HCT116 (cell line): Measurements from ENCODE around the gene ACY1. TPM values are rescaled to one million over a fixed set of nuclear protein-coding genes. Genes with fewer than 3 reads are reported as not detected.
A peak's percentile ranks its signal among the peaks of the same experiment; 100 is the strongest.

Source experiments
- ATAC-seq: fragments of 200-7000 bp; cut with Tn5 transposase; 2 replicates; pipeline ENCODE4 v1.9.1; 2020; ENCODE audit warnings: mild to moderate bottlenecking, moderate library complexity
- BruUV-seq: library from RNA; stranded (reverse); fragments of 400-500 nt; replicated peaks from 2 replicates; lab custom pipeline; 2021; lab: Mats Ljungman, UMichigan
- CTCF ChIA-PET: fragments of 300-600 bp; sonication (Branson Sonifier 250); formaldehyde crosslinking; loops from one replicate; lab custom pipeline; 2021; ENCODE audit warnings: antibody characterized with exemption; lab: Charles Lee
- POLR2A ChIA-PET: fragments of 300-600, 350-600 bp; sonication (Branson Sonifier 250); formaldehyde crosslinking; loops from one replicate; lab custom pipeline; 2021; ENCODE audit warnings: antibody characterized with exemption; lab: Charles Lee
- RAD21 ChIA-PET, 2 experiments: fragments of 300-600 bp; sonication (Branson Sonifier 250); formaldehyde crosslinking; loops; one replicate each; lab custom pipeline; 2023; ENCODE audit warnings: low total read pairs in 2 of 2; ENCODE audit not compliant: uncharacterized antibody in 2 of 2, unreplicated experiment in 2 of 2, low non-redundant PET in 1 of 2; lab: Charles Lee
- DNase-seq: peaks from one replicate; pipeline ENCODE4 v3.0.0-alpha.2; 2010; ENCODE audit warnings: low read depth, low spot score
- H2AFZ ChIP-seq: fragments of 200-600 bp; shearing (Covaris generic), sonication (generic); 2 replicates; pipeline ENCODE4 v1.6.1; 2017; ENCODE audit warnings: low read depth, mixed run types, mixed read lengths, antibody characterized with exemption, low read length; ENCODE audit not compliant: poor library complexity, severe bottlenecking
- H3K27ac ChIP-seq: 2 replicates; pipeline ENCODE4 v1.5.1; 2012; ENCODE audit warnings: low read depth, low read length
- H3K27me3 ChIP-seq: fragments of 200-600 bp; sonication (generic); 2 replicates; pipeline ENCODE4 v1.6.1; 2016; ENCODE audit warnings: mixed run types, low read length, mixed read lengths; ENCODE audit not compliant: insufficient read depth
- H3K36me3 ChIP-seq, 2 experiments: fragments of 200-500 bp in 1 of 2; fragments of 200-600 bp in 1 of 2; sonication (Bioruptor generic) in 1 of 2; sonication (generic) in 1 of 2; 2 replicates each; pipeline versions ENCODE4 v1.5.1 to v1.6.1; 2014 to 2016; ENCODE audit warnings: low read length in 2 of 2, inconsistent platforms in 1 of 2, mixed read lengths in 1 of 2, mixed run types in 1 of 2; ENCODE audit not compliant: insufficient read depth in 2 of 2, control insufficient read depth in 1 of 2
- H3K4me1 ChIP-seq, 2 experiments: fragments of 200-600 bp in 1 of 2; sonication (generic) in 1 of 2; 2 replicates each; pipeline versions ENCODE4 v1.5.1 to v1.6.1; 2012 to 2017; ENCODE audit warnings: low read length in 2 of 2, inconsistent platforms in 1 of 2, mild to moderate bottlenecking in 1 of 2, mixed read lengths in 1 of 2, mixed run types in 1 of 2, moderate library complexity in 1 of 2; ENCODE audit not compliant: insufficient read depth in 2 of 2, control insufficient read depth in 1 of 2
- H3K4me2 ChIP-seq: fragments of 200-600 bp; sonication (generic); 2 replicates; pipeline ENCODE4 v1.6.1; 2017; ENCODE audit warnings: mixed run types, low read length, mixed read lengths
- H3K4me3 ChIP-seq, 2 experiments: fragments of 200-600 bp in 1 of 2; sonication (generic) in 1 of 2; replicated peaks in 1 of 2; 2 replicates each; pipeline ENCODE4 v1.5.1; 2011 to 2016; ENCODE audit warnings: low read length in 2 of 2, control low read depth in 1 of 2, low read depth in 1 of 2, mild to moderate bottlenecking in 1 of 2, mixed read lengths in 1 of 2, mixed run types in 1 of 2
- H3K79me2 ChIP-seq: fragments of 200-600 bp; sonication (generic); 2 replicates; pipeline ENCODE4 v1.6.1; 2017; ENCODE audit warnings: mild to moderate bottlenecking, mixed run types, low read length, moderate library complexity, mixed read lengths; ENCODE audit not compliant: insufficient read depth
- H3K9ac ChIP-seq: fragments of 200-600 bp; sonication (generic); 2 replicates; pipeline ENCODE4 v1.6.1; 2016; ENCODE audit warnings: low read length, mixed read lengths
- H3K9me2 ChIP-seq: fragments of 200-600 bp; sonication (generic), shearing (Covaris generic); 2 replicates; pipeline ENCODE4 v1.6.1; 2017; ENCODE audit warnings: mixed run types, mild to moderate bottlenecking, moderate library complexity; ENCODE audit not compliant: insufficient read depth
- H3K9me3 ChIP-seq, 2 experiments: fragments of 200-500 bp in 1 of 2; fragments of 200-600 bp in 1 of 2; sonication (Bioruptor generic) in 1 of 2; sonication (generic) in 1 of 2; 2 replicates each; pipeline ENCODE4 v1.6.1; 2014 to 2017; ENCODE audit warnings: low read length in 2 of 2, mixed read lengths in 2 of 2, inconsistent platforms in 1 of 2, low read depth in 1 of 2, mild to moderate bottlenecking in 1 of 2, mixed run types in 1 of 2, moderate library complexity in 1 of 2; ENCODE audit not compliant: control insufficient read depth in 1 of 2, insufficient read depth in 1 of 2
- H4K20me1 ChIP-seq: fragments of 200-600 bp; sonication (generic), shearing (Covaris generic); 2 replicates; pipeline ENCODE4 v1.6.1; 2017; ENCODE audit warnings: mixed run types, mild to moderate bottlenecking, moderate library complexity; ENCODE audit not compliant: insufficient read depth
- ATF3 ChIP-seq: IDR thresholded peaks from 2 replicates; pipeline ENCODE4 v1.6.1; 2012
- CBX3 ChIP-seq: IDR thresholded peaks from 2 replicates; pipeline ENCODE4 v1.6.1; 2012; ENCODE audit warnings: low read depth
- CEBPB ChIP-seq: IDR thresholded peaks from 2 replicates; pipeline ENCODE4 v1.6.1; 2012; ENCODE audit warnings: low read depth
- ELF1 ChIP-seq: IDR thresholded peaks from 2 replicates; pipeline ENCODE4 v1.6.1; 2012; ENCODE audit warnings: low read depth, borderline replicate concordance
- EZH2 ChIP-seq: fragments of 200-600 bp; sonication (generic); IDR thresholded peaks from 2 replicates; pipeline ENCODE4 v1.6.1; 2017; ENCODE audit warnings: antibody characterized with exemption, mixed run types
- FOSL1 ChIP-seq: IDR thresholded peaks from 2 replicates; pipeline ENCODE4 v1.6.1; 2012; ENCODE audit warnings: low read depth
- JUND ChIP-seq: IDR thresholded peaks from 2 replicates; pipeline ENCODE4 v1.6.1; 2012
- MAX ChIP-seq: IDR thresholded peaks from 2 replicates; pipeline ENCODE4 v1.6.1; 2012
- POLR2A ChIP-seq: IDR thresholded peaks from 2 replicates; pipeline ENCODE4 v1.7.0; 2011; ENCODE audit warnings: borderline replicate concordance; ENCODE audit not compliant: insufficient read depth, insufficient read length; ENCODE audit errors: extremely low read depth
- POLR2AphosphoS5 ChIP-seq: IDR thresholded peaks from 2 replicates; pipeline ENCODE4 v1.6.1; 2011; ENCODE audit warnings: mild to moderate bottlenecking, low read depth, low read length, moderate library complexity
- RAD21 ChIP-seq: IDR thresholded peaks from 2 replicates; pipeline ENCODE4 v1.6.1; 2012; ENCODE audit warnings: low read depth, mild to moderate bottlenecking
- REST ChIP-seq: IDR thresholded peaks from 2 replicates; pipeline ENCODE4 v1.6.1; 2012; ENCODE audit warnings: low read depth
- SIN3A ChIP-seq: IDR thresholded peaks from 2 replicates; pipeline ENCODE4 v1.6.1; 2012; ENCODE audit warnings: low read depth
- TCF7L2 ChIP-seq: IDR thresholded peaks from 2 replicates; pipeline ENCODE4 v1.7.0; 2011; ENCODE audit warnings: borderline replicate concordance, inconsistent platforms; ENCODE audit not compliant: insufficient read depth, insufficient read length; ENCODE audit errors: extremely low read depth
- YY1 ChIP-seq: IDR thresholded peaks from 2 replicates; pipeline ENCODE4 v1.6.1; 2011; ENCODE audit warnings: low read length, low read depth, moderate library complexity, mild to moderate bottlenecking; ENCODE audit not compliant: insufficient replicate concordance; ENCODE audit errors: extremely low read depth
- ZNF274 ChIP-seq: fragments of 200-500 bp; sonication (Bioruptor generic); IDR thresholded peaks from 2 replicates; pipeline ENCODE4 v1.6.1; 2014; ENCODE audit warnings: mild to moderate bottlenecking, low read depth, low read length, inconsistent platforms
- intact Hi-C: fragments of 100-400 bp; cut with micrococcal nuclease; formaldehyde crosslinking; loops from 2 replicates; pipeline ENCODE4 v1.10.0; 2022
- total RNA-seq: library from RNA; stranded (reverse); gene quantifications from one replicate; pipeline ENCODE4 v1.2.1, GENCODE V29; 2021; ENCODE audit not compliant: unreplicated experiment

Gene ACY1
- total RNA-seq, 1 experiment from 2014 or later, result 73.2 TPM

GRCh38 chr3:52026041-52026440 is 42.7 kb downstream of the ACY1 start:
- no peaks in the 10 kb centered on the region for H3K27me3 ChIP-seq
- ATAC-seq (no peak), DNase-seq (no peak)
- peaks cover 9 to 31% of the 10 kb centered on the region in 2 experiments for H3K4me1 ChIP-seq
- no peak overlapping the region for H3K9ac ChIP-seq
- POLR2A ChIA-PET, result no interaction called here
- no peak overlapping the region for H2AFZ ChIP-seq
- H3K79me2 ChIP-seq, result no peaks in the 10 kb centered on the region
- CTCF ChIA-PET, result no interaction called here
- H3K9me3 ChIP-seq, result no peaks in the 10 kb centered on the region
- H3K4me2 ChIP-seq, result peak overlapping the region; percentile 4; the same call in 1 of the 2 replicates
- H3K36me3 ChIP-seq, result no peaks in the 10 kb centered on the region
- intact Hi-C loops, result no loop called here
- no TSS peak for BruUV-seq
- no peak overlapping the region for H3K4me3 ChIP-seq
- TF ChIP-seq RAD21 (no peak), MAX (no peak), ZNF274 (no peak), CEBPB (no peak), JUND (no peak), EZH2 (no peak), CBX3 (no peak), SIN3A (no peak), YY1 (no peak), ELF1 (no peak), ATF3 (no peak), FOSL1 (no peak), POLR2A (no peak)
- no peaks in the 10 kb centered on the region for H4K20me1 ChIP-seq
- RAD21 ChIA-PET, result no interaction called here
- H3K9me2 ChIP-seq, result no peaks in the 10 kb centered on the region
- H3K27ac ChIP-seq, result no peak overlapping the region

- POLR2A ChIA-PET, result no interaction called here
- no peaks in the 10 kb centered on the region for H3K9me2 ChIP-seq
- H3K4me1 ChIP-seq, result peaks cover 4 to 16% of the 10 kb centered on the region in 2 experiments
- no peaks in the 10 kb centered on the region for H3K79me2 ChIP-seq
- H3K4me3 ChIP-seq, result no peak overlapping the region
- H3K27ac ChIP-seq, result no peak overlapping the region
- intact Hi-C loops, result no loop called here
- no peak overlapping the region for H3K9ac ChIP-seq
- H3K9me3 ChIP-seq, result no peaks in the 10 kb centered on the region
- no peaks in the 10 kb centered on the region for H4K20me1 ChIP-seq
- H3K36me3 ChIP-seq, result no peaks in the 10 kb centered on the region
- no peaks in the 10 kb centered on the region for H3K27me3 ChIP-seq
- CTCF ChIA-PET, result interaction anchor here (1.0 to 2.8 kb wide), 2 partner anchors 12 to 24 kb away, joined by 4 to 7 read pairs; no protein-coding TSS in a partner anchor
- H3K4me2 ChIP-seq, result peak overlapping the region; percentile 5; the same call in 1 of the 2 replicates
- RAD21 ChIA-PET, result no interaction called here
- BruUV-seq, result no TSS peak
- ATAC-seq (peak; percentile 43; the same call in 1 of the 2 replicates), DNase-seq (no peak)
- H2AFZ ChIP-seq, result no peak overlapping the region
- TF ChIP-seq ATF3 (no peak), CEBPB (no peak), TCF7L2 (no peak), REST (no peak), YY1 (no peak), MAX (no peak), POLR2A (no peak), EZH2 (no peak), CBX3 (no peak), POLR2AphosphoS5 (no peak)
Observed at GRCh38 chr3:52028572-52028971, 45.2 kb downstream of the ACY1 start.
